Epithelial cell of proximal tubule (primary cell): ENCODE data around the gene PLOD3. TPM values are rescaled to one million over a fixed set of nuclear protein-coding genes. Genes with fewer than 3 reads are reported as not detected.
A peak's percentile ranks its signal among the peaks of the same experiment; 100 is the strongest.

ENCODE experiments used
- DNase-seq: peaks from one replicate; pipeline ENCODE4 v3.0.0-alpha.2; 2011; ENCODE audit warnings: low read depth
- H3K4me3 ChIP-seq: 2 replicates; pipeline ENCODE4 v1.5.1; 2011; ENCODE audit warnings: low read depth, mild to moderate bottlenecking, low read length
- total RNA-seq: library from RNA; depleted of rRNA; stranded (reverse); fragments of >200 nt; gene quantifications from 2 replicates; pipeline ENCODE4 v1.2.3, GENCODE V29; 2015
- TF ChIP-seq, protein P1 (sequence below): conservative IDR thresholded peaks from 2 replicates; pipeline ENCODE4 v1.5.1; 2012; ENCODE audit warnings: low read depth, mild to moderate bottlenecking, low read length

The PLOD3 gene
- total RNA-seq, 1 donor from 2014 or later: 75.0 TPM

- DNase-seq: no peak
- TF ChIP-seq, protein P1, sequence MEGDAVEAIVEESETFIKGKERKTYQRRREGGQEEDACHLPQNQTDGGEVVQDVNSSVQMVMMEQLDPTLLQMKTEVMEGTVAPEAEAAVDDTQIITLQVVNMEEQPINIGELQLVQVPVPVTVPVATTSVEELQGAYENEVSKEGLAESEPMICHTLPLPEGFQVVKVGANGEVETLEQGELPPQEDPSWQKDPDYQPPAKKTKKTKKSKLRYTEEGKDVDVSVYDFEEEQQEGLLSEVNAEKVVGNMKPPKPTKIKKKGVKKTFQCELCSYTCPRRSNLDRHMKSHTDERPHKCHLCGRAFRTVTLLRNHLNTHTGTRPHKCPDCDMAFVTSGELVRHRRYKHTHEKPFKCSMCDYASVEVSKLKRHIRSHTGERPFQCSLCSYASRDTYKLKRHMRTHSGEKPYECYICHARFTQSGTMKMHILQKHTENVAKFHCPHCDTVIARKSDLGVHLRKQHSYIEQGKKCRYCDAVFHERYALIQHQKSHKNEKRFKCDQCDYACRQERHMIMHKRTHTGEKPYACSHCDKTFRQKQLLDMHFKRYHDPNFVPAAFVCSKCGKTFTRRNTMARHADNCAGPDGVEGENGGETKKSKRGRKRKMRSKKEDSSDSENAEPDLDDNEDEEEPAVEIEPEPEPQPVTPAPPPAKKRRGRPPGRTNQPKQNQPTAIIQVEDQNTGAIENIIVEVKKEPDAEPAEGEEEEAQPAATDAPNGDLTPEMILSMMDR: no peak
- H3K4me3 ChIP-seq: peak overlapping the region; percentile 34
Measured at GRCh38 chr7:101232141-101232850, 14.9 kb upstream of the PLOD3 start.

DNA sequence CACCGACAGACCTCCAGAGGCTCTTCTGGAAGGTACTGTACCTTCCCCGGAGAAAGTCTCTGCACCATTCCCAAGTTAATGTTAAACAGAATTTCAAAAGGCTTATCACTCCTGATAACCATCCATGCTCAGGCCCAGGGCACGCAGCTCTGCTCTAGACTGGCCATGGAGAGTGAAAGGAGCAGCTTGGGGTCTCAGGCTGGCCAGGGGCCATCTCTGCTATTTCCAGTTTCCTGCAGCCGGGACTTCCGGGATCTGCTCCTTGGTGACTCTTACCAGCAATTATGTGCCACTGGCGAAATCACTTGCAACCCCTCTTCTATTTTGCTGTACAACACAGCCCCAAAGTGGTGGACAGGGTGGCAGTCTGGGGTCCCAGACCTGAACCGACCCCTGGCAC, 14.3 kb upstream of the PLOD3 start:
- TF ChIP-seq, protein P1: no peak
- peak overlapping the region; percentile 34 for H3K4me3 ChIP-seq
- DNase-seq: no peak

GRCh38 chr7:101226721-101227120, 9.3 kb upstream of the PLOD3 start:
- no peak for DNase-seq
- H3K4me3 ChIP-seq: no peak overlapping the region
- TF ChIP-seq, protein P1: no peak

GRCh38 chr7:101225650-101226049, 8.3 kb upstream of the PLOD3 start:
- no peak overlapping the region for H3K4me3 ChIP-seq
- TF ChIP-seq, protein P1: no peak
- no peak for DNase-seq

- H3K4me3 ChIP-seq: no peak overlapping the region
- DNase-seq: no peak
- TF ChIP-seq, protein P1: no peak
Measured at GRCh38 chr7:101223528-101223927, 6.1 kb upstream of the PLOD3 start.

- TF ChIP-seq, protein P1: no peak
- DNase-seq: no peak
Measured at GRCh38 chr7:101222275-101222830, 5.0 kb upstream of the PLOD3 start.

DNA sequence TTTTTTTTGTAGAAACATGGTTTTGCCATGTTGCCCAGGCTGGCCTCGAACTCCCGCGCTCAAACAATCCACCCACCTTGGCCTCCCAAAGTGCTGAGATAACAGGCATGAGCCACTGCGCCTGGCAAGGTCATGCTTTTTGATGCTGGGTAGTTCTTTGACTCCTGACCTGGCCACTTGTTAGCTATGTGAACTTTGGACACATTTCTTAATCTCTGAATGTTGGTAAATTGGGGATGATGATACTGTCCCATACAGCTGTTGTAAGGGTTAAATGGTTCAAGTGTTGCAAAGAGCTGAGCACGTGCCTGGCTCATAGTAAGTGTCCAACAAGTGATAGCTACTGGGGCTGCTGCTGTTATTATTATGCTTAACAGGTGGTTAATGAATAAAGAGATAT, 2.9 kb upstream of the PLOD3 start:
- TF ChIP-seq, protein P1: no peak
- H3K4me3 ChIP-seq: no peak overlapping the region
- DNase-seq: no peak

More at GRCh38 chr7:101222275-101222830, 5.0 kb upstream of the PLOD3 start:
- no peak overlapping the region for H3K4me3 ChIP-seq
